PC-3 (cell line): ENCODE measurements around the gene CELF5. TPM values are rescaled to one million over a fixed set of nuclear protein-coding genes. Genes with fewer than 3 reads are reported as not detected.

Experiments
- ATAC-seq: fragments of 200-7000 bp; cut with Tn5 transposase; 2 replicates; pipeline ENCODE4 v1.9.1; 2020; ENCODE audit warnings: mild to moderate bottlenecking, moderate library complexity
- BruUV-seq: library from RNA; stranded (reverse); fragments of 400-500 nt; replicated peaks from 2 replicates; lab custom pipeline; 2021; lab: Mats Ljungman, UMichigan
- CTCF ChIA-PET: fragments of 300-600 bp; sonication (Branson Sonifier 250); formaldehyde crosslinking; loops from one replicate; lab custom pipeline; 2022; ENCODE audit warnings: antibody characterized with exemption; lab: Charles Lee
- POLR2A ChIA-PET: fragments of 300-600 bp; sonication (Branson Sonifier 250); formaldehyde crosslinking; loops from one replicate; lab custom pipeline; 2022; ENCODE audit warnings: antibody characterized with exemption; ENCODE audit not compliant: unreplicated experiment; lab: Charles Lee
- DNase-seq: peaks from one replicate; pipeline ENCODE4 v3.0.0-alpha.2; 2015
- H2AFZ ChIP-seq: fragments of 300-600 bp; sonication (generic); 2 replicates; pipeline ENCODE4 v1.6.0; 2016; ENCODE audit warnings: antibody characterized with exemption, low read length
- H3F3A ChIP-seq: fragments of 300-600 bp; sonication (generic); one replicate; pipeline ENCODE4 v1.6.0; 2017; ENCODE audit warnings: antibody characterized with exemption, low read length, control low read depth, mild to moderate bottlenecking; ENCODE audit not compliant: unreplicated experiment
- H3K27ac ChIP-seq: fragments of 300-600 bp; sonication (generic); 2 replicates; pipeline ENCODE4 v1.5.1; 2016; ENCODE audit warnings: mild to moderate bottlenecking, low read length
- H3K27me3 ChIP-seq: fragments of 300-600 bp; sonication (generic); 2 replicates; pipeline ENCODE4 v1.6.1; 2016; ENCODE audit warnings: low read length, mixed read lengths
- H3K36me3 ChIP-seq: fragments of 300-600 bp; sonication (generic); 2 replicates; pipeline ENCODE4 v1.6.1; 2016; ENCODE audit warnings: low read depth, mixed run types, low read length, mixed read lengths
- H3K4me1 ChIP-seq: fragments of 300-600 bp; sonication (generic); 2 replicates; pipeline ENCODE4 v1.5.1; 2016; ENCODE audit warnings: low read length; ENCODE audit not compliant: insufficient read depth
- H3K4me2 ChIP-seq: fragments of 300-600 bp; sonication (generic); 2 replicates; pipeline ENCODE4 v1.6.0; 2016; ENCODE audit warnings: low read length
- H3K4me3 ChIP-seq: fragments of 300-600 bp; sonication (generic); 2 replicates; pipeline ENCODE4 v1.5.1; 2016; ENCODE audit warnings: mild to moderate bottlenecking, low read length, mixed read lengths
- H3K79me2 ChIP-seq: fragments of 300-600 bp; sonication (generic); 2 replicates; pipeline ENCODE4 v1.6.1; 2017; ENCODE audit warnings: low read length, mixed read lengths
- H3K9ac ChIP-seq: fragments of 300-600 bp; sonication (generic); 2 replicates; pipeline ENCODE4 v1.6.0; 2016; ENCODE audit warnings: mild to moderate bottlenecking, low read length
- H3K9me2 ChIP-seq: fragments of 300-600 bp; sonication (generic); replicated peaks from 2 replicates; pipeline ENCODE4 v1.6.1; 2016; ENCODE audit warnings: mixed run types, low read length, mixed read lengths
- H3K9me3 ChIP-seq: fragments of 300-600 bp; sonication (generic); 2 replicates; pipeline ENCODE4 v1.6.1; 2016; ENCODE audit warnings: low read length, mixed read lengths
- H4K20me1 ChIP-seq: fragments of 300-600 bp; sonication (generic); 2 replicates; pipeline ENCODE4 v1.6.1; 2016; ENCODE audit warnings: low read length, mixed read lengths
- CTCF ChIP-seq: fragments of 300-600 bp; sonication (generic); conservative IDR thresholded peaks from 2 replicates; pipeline ENCODE4 v1.5.1; 2017; ENCODE audit warnings: antibody characterized with exemption, low read depth, mild to moderate bottlenecking, low read length
- EZH2 ChIP-seq: fragments of 300-600 bp; sonication (generic); IDR thresholded peaks from one replicate; pipeline ENCODE4 v1.6.1; 2017; ENCODE audit warnings: antibody characterized with exemption, mild to moderate bottlenecking, low read length; ENCODE audit not compliant: unreplicated experiment
- EZH2phosphoT487 ChIP-seq: fragments of 300-600 bp; sonication (generic); IDR thresholded peaks from 2 replicates; pipeline ENCODE4 v1.6.1; 2018; ENCODE audit warnings: mild to moderate bottlenecking, antibody characterized with exemption, low read length, borderline replicate concordance
- intact Hi-C: fragments of 100-400 bp; cut with micrococcal nuclease; formaldehyde crosslinking; loops from 2 replicates; pipeline ENCODE4 v1.9.0; 2023
- total RNA-seq: library from RNA; depleted of rRNA; stranded (reverse); fragments of >200 nt; gene quantifications from 2 replicates; pipeline ENCODE4 v1.2.3, GENCODE V29; 2014

CELF5 gene
- total RNA-seq, 1 experiment from 2014 or later = 0.44 TPM

GRCh38 chr19:3314962-3315675 lies 90.7 kb downstream of the CELF5 start:
- DNase-seq (no peak), ATAC-seq (no peak)
- no peaks in the 10 kb centered on the region for H3K9me2 ChIP-seq
- H2AFZ ChIP-seq = no peak overlapping the region
- H4K20me1 ChIP-seq = no peaks in the 10 kb centered on the region
- peaks cover 6% of the 10 kb centered on the region; the same call in 1 of the 2 replicates for H3K4me1 ChIP-seq
- no TSS peak for BruUV-seq
- intact Hi-C loops = no loop called here
- no peak overlapping the region for H3K27ac ChIP-seq
- H3K4me2 ChIP-seq = no peak overlapping the region
- no peaks in the 10 kb centered on the region for H3K36me3 ChIP-seq
- H3K9ac ChIP-seq = no peak overlapping the region
- H3K4me3 ChIP-seq = no peak overlapping the region
- H3K79me2 ChIP-seq = no peaks in the 10 kb centered on the region
- CTCF ChIA-PET = interaction anchor here (0.7 kb wide), 1 partner anchor 10 kb away, joined by 3 read pairs; no protein-coding TSS in a partner anchor
- no peaks in the 10 kb centered on the region for H3K27me3 ChIP-seq
- POLR2A ChIA-PET = no interaction called here
- no peaks in the 10 kb centered on the region for H3F3A ChIP-seq
- no peak for TF ChIP-seq CTCF
- no peak for TF ChIP-seq EZH2
- no peaks in the 10 kb centered on the region for H3K9me3 ChIP-seq

- DNase-seq (no peak), ATAC-seq (no peak)
- no peaks in the 10 kb centered on the region for H3K27me3 ChIP-seq
- no peaks in the 10 kb centered on the region for H3K9me2 ChIP-seq
- TF ChIP-seq EZH2phosphoT487 (no peak), CTCF (no peak), EZH2 (no peak)
- H3K36me3 ChIP-seq = no peaks in the 10 kb centered on the region
- H3K9me3 ChIP-seq = no peaks in the 10 kb centered on the region
- ChIA-PET POLR2A (no interaction called here), CTCF (no interaction called here)
- no peaks in the 10 kb centered on the region for H4K20me1 ChIP-seq
- no peak overlapping the region for H3K27ac ChIP-seq
- no TSS peak for BruUV-seq
- H3K4me3 ChIP-seq = no peak overlapping the region
- H2AFZ ChIP-seq = no peak overlapping the region
- peaks cover 6% of the 10 kb centered on the region; the same call in 1 of the 2 replicates for H3K4me1 ChIP-seq
- no peaks in the 10 kb centered on the region for H3K79me2 ChIP-seq
- H3K4me2 ChIP-seq = no peak overlapping the region
- no peaks in the 10 kb centered on the region for H3F3A ChIP-seq
- intact Hi-C loops = no loop called here
- no peak overlapping the region for H3K9ac ChIP-seq
These were observed 91.2 kb downstream of the CELF5 start for GRCh38 chr19:3315676-3315973.

DNA sequence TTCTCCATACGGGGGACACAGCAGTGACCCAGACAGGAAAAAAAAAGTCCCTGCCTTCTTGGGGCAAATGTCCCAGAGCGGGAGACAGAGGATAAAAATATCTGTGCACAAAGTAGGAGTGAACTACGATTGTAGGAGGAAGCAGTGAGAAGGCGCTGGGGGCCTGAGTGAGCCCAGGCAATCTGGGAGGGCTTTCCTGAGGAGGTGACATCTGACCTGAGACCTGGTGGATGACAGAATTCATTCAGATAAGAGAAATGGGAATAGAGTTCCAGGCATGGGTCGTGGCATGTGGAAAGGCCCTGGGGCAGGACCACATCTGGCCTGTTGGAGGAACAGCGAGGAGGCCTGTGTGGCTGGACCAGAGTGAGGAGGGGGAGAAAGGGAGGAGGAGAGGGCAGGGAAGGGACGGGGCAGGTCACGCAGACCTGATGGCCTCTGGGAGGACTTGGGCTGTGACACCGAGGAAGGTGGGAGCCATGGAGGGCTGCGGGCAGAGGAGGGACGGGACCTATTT lies 91.7 kb downstream of the CELF5 start:
- H3K4me1 ChIP-seq = peaks cover 6% of the 10 kb centered on the region; the same call in 1 of the 2 replicates
- no peak overlapping the region for H3K9ac ChIP-seq
- ChIA-PET CTCF (no interaction called here), POLR2A (no interaction called here)
- no peak overlapping the region for H3K4me2 ChIP-seq
- H3K9me2 ChIP-seq = no peaks in the 10 kb centered on the region
- no peaks in the 10 kb centered on the region for H3K79me2 ChIP-seq
- no peaks in the 10 kb centered on the region for H3F3A ChIP-seq
- no peaks in the 10 kb centered on the region for H3K36me3 ChIP-seq
- H3K9me3 ChIP-seq = no peaks in the 10 kb centered on the region
- TF ChIP-seq CTCF = no peak
- no peak for TF ChIP-seq EZH2
- no peak for TF ChIP-seq EZH2phosphoT487
- ATAC-seq = no peak
- no peak for DNase-seq
- H3K27me3 ChIP-seq = no peaks in the 10 kb centered on the region
- H3K4me3 ChIP-seq = no peak overlapping the region
- no TSS peak for BruUV-seq
- no peak overlapping the region for H2AFZ ChIP-seq
- no peaks in the 10 kb centered on the region for H4K20me1 ChIP-seq
- no peak overlapping the region for H3K27ac ChIP-seq
- intact Hi-C loops = no loop called here
